NCI-H128 (cell line): ENCODE measurements around the gene PTGR3.
"Not testable (repeated sequence)": the region's sequence is repeated elsewhere in the genome, so short reads cannot be mapped to it uniquely, and the experiment has no call there.

Source experiments
- DNase-seq: peaks from one replicate; lab custom pipeline; 2025; ENCODE audit not compliant: unreplicated experiment; lab: John Stamatoyannopoulos, UW

Gene PTGR3

GRCh38 chr18:75203416-75204268 lies 5.3 kb downstream of the PTGR3 start:
- no peak for DNase-seq

GRCh38 chr18:75202696-75203365 lies 6.1 kb downstream of the PTGR3 start:
- no peak for DNase-seq

GRCh38 chr18:75201282-75202270 lies 7.4 kb downstream of the PTGR3 start:
- DNase-seq = no peak

- no peak for DNase-seq
Observed at GRCh38 chr18:75200605-75201280, 8.2 kb downstream of the PTGR3 start.

GRCh38 chr18:75200071-75200470 lies 8.9 kb downstream of the PTGR3 start:
- no peak for DNase-seq

- DNase-seq = no peak
Observed at GRCh38 chr18:75199327-75199726, 9.6 kb downstream of the PTGR3 start.

- no peak for DNase-seq
Observed at GRCh38 chr18:75198036-75198435, 10.9 kb downstream of the PTGR3 start.

GRCh38 chr18:75192899-75193298 lies 16.0 kb downstream of the PTGR3 start:
- DNase-seq = no peak

- no peak for DNase-seq
Observed at GRCh38 chr18:75189696-75190095, 19.2 kb downstream of the PTGR3 start.

- DNase-seq = not testable (repeated sequence)
Observed at GRCh38 chr18:75187702-75188101, 21.2 kb downstream of the PTGR3 start.

GRCh38 chr18:75185460-75185859 lies 23.5 kb downstream of the PTGR3 start:
- DNase-seq = no peak

GRCh38 chr18:75183973-75184493 lies 24.9 kb downstream of the PTGR3 start:
- DNase-seq = no peak

GRCh38 chr18:75183524-75183923 lies 25.4 kb downstream of the PTGR3 start:
- no peak for DNase-seq

- DNase-seq = no peak
Observed at GRCh38 chr18:75179819-75180600, 28.9 kb downstream of the PTGR3 start.

- no peak for DNase-seq
Observed at GRCh38 chr18:75178376-75178775, 30.6 kb downstream of the PTGR3 start.

- no peak for DNase-seq
Observed at GRCh38 chr18:75176849-75177248, 32.1 kb downstream of the PTGR3 start.

GRCh38 chr18:75173738-75174137 lies 35.2 kb downstream of the PTGR3 start:
- DNase-seq = no peak

- no peak for DNase-seq
Observed at GRCh38 chr18:75173125-75173432, 35.9 kb downstream of the PTGR3 start.

GRCh38 chr18:75172299-75173124 lies 36.4 kb downstream of the PTGR3 start:
- DNase-seq = no peak
